ENCODE data around the gene STX18.
"Not testable (repeated sequence)": the region's sequence is repeated elsewhere in the genome, so short reads cannot be mapped to it uniquely, and the experiment has no call there.

The STX18 gene

DNA sequence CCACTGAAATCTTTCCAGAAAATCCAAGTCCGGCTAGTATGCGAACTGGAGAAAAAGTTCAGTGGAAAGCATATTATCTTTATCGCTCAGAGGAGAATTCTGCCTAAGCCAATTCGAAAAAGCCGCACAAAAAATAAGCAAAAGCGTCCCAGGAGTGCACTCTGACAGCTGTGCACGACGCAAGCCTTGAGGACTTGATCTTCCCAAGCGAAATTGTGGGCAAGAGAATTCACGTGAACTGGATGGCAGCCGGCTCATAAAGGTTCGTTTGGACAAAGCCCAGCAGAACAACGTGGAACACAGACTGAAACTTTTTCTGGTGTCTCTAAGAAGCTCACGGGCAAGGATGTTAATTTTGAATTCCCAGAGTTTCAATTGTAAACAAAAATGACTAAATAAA is 34.4 kb downstream of the STX18 start:
- CTCF ChIA-PET, result interaction anchor here (0.9 to 2.7 kb wide), 8 partner anchors 9 to 38 kb away, joined by 3 to 12 read pairs (median 4); no protein-coding TSS in a partner anchor
- POLR2A ChIA-PET, result no interaction called here
- DNase-seq (ENCODE audit: extremely low spot score), result no peak
- TF ChIP-seq, protein P1, sequence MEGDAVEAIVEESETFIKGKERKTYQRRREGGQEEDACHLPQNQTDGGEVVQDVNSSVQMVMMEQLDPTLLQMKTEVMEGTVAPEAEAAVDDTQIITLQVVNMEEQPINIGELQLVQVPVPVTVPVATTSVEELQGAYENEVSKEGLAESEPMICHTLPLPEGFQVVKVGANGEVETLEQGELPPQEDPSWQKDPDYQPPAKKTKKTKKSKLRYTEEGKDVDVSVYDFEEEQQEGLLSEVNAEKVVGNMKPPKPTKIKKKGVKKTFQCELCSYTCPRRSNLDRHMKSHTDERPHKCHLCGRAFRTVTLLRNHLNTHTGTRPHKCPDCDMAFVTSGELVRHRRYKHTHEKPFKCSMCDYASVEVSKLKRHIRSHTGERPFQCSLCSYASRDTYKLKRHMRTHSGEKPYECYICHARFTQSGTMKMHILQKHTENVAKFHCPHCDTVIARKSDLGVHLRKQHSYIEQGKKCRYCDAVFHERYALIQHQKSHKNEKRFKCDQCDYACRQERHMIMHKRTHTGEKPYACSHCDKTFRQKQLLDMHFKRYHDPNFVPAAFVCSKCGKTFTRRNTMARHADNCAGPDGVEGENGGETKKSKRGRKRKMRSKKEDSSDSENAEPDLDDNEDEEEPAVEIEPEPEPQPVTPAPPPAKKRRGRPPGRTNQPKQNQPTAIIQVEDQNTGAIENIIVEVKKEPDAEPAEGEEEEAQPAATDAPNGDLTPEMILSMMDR (IDR thresholded peaks at IDR 0.05; ENCODE audit: control extremely low read depth, extremely low read depth, low read depth, missing control alignments), result no peak

DNA sequence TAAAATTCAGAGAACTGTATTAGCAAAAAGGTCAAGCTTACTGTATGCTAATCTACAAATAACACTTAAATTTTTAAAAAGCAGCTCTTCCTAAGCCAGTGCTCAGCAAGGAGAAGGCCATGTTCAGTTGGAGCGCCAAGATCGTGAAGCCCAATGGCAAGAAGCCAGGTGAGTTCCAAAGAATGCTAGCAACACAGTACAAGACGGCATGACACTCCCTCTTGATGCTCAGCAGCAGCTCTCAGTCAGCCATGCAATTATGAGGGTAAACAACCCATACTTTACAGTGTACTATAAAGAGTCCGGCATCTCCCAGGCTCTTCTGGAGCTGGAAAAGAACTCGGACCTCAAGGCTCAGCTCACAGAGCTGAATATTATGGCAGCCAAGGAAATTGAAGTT is 34.9 kb downstream of the STX18 start:
- TF ChIP-seq, protein P1 (IDR thresholded peaks at IDR 0.05; ENCODE audit: control extremely low read depth, extremely low read depth, low read depth, missing control alignments), result no peak
- ChIA-PET POLR2A (no interaction called here), CTCF (interaction anchor here (0.9 to 2.7 kb wide), 8 partner anchors 10 to 39 kb away, joined by 3 to 12 read pairs (median 4); no protein-coding TSS in a partner anchor)
- DNase-seq (ENCODE audit: extremely low spot score), result no peak

- POLR2A ChIA-PET; DNase-seq (ENCODE audit: extremely low spot score): not testable (repeated sequence)
- CTCF ChIA-PET, result interaction anchor here (0.9 to 1.5 kb wide), 6 partner anchors 12 to 20 kb away, joined by 3 to 6 read pairs (median 3); no protein-coding TSS in a partner anchor
Observed at GRCh38 chr4:4505211-4505610, 36.6 kb downstream of the STX18 start.

DNA sequence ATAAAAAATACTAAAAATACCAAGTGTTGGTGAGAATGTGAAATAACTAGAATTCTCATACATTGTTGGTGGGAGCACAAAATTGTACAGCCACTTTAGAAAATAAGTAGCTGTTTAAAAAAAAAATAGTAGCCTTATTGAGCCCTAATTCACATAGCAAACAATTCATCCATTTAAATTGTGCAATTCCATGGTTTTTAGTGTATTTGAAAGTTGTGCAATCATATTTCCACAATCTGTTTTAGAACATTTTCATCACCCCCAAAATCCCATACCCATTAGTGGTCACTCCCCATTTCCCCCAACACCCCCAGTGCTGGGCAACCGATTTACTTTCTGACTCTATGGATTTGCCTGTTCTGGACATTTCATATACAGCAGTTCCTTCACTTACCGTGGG is 37.1 kb downstream of the STX18 start:
- ChIA-PET POLR2A (no interaction called here), CTCF (interaction anchor here (0.9 to 1.5 kb wide), 6 partner anchors 13 to 20 kb away, joined by 3 to 6 read pairs (median 3); no protein-coding TSS in a partner anchor)
- TF ChIP-seq, protein P1 (IDR thresholded peaks at IDR 0.05; ENCODE audit: control extremely low read depth, extremely low read depth, low read depth, missing control alignments), result no peak
- DNase-seq (ENCODE audit: extremely low spot score), result no peak

GRCh38 chr4:4502694-4503311 is 39.0 kb downstream of the STX18 start:
- TF ChIP-seq, protein P1 (IDR thresholded peaks at IDR 0.05; ENCODE audit: control extremely low read depth, extremely low read depth, low read depth, missing control alignments), result no peak
- ChIA-PET POLR2A (no interaction called here), CTCF (interaction anchor here (0.7 to 2.1 kb wide), 6 partner anchors 9 to 1310 kb away, joined by 3 to 9 read pairs (median 4); no protein-coding TSS in a partner anchor)
- no peak for DNase-seq (ENCODE audit: extremely low spot score)

DNA sequence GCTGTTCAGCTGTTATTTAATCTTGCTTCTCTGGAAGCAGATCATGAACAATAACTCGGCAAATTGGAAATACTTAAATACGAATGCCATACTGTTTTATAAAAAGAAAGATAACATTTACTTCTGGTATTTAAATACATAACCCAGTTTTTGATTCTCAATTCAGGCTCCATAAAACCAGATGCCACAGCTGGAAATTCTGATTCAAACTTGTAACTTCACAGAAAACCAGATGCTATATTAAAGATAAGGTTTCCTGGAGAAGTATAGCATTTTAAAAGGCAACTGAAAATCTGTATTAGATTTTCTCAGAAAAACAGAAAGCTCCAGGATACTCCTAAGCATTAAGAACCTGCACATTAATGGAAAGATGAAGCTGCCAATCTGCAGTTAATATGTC is 40.2 kb downstream of the STX18 start:
- no peak for DNase-seq (ENCODE audit: extremely low spot score)
- POLR2A ChIA-PET, result no interaction called here
- TF ChIP-seq, protein P1 (IDR thresholded peaks at IDR 0.05; ENCODE audit: control extremely low read depth, extremely low read depth, low read depth, missing control alignments), result no peak
- CTCF ChIA-PET, result interaction anchor here (1.2 to 2.1 kb wide), 4 partner anchors 13 to 24 kb away, joined by 3 to 9 read pairs (median 4); no protein-coding TSS in a partner anchor

- ChIA-PET POLR2A (no interaction called here), CTCF (no interaction called here)
- DNase-seq (ENCODE audit: extremely low spot score), result no peak
- TF ChIP-seq, protein P1 (IDR thresholded peaks at IDR 0.05; ENCODE audit: control extremely low read depth, extremely low read depth, low read depth, missing control alignments), result no peak
Observed at GRCh38 chr4:4499438-4500123, 42.3 kb downstream of the STX18 start.
